ENCODE measurements around the gene UBAC2.
A peak's percentile ranks its signal among the peaks of the same experiment; 100 is the strongest.

The UBAC2 gene

GRCh38 chr13:99418103-99418842 lies 217.6 kb downstream of the UBAC2 start:
- no peak for DNase-seq (ENCODE audit: low spot score)

GRCh38 chr13:99418843-99419140 lies 218.1 kb downstream of the UBAC2 start:
- no peak for DNase-seq (ENCODE audit: low spot score)

DNA sequence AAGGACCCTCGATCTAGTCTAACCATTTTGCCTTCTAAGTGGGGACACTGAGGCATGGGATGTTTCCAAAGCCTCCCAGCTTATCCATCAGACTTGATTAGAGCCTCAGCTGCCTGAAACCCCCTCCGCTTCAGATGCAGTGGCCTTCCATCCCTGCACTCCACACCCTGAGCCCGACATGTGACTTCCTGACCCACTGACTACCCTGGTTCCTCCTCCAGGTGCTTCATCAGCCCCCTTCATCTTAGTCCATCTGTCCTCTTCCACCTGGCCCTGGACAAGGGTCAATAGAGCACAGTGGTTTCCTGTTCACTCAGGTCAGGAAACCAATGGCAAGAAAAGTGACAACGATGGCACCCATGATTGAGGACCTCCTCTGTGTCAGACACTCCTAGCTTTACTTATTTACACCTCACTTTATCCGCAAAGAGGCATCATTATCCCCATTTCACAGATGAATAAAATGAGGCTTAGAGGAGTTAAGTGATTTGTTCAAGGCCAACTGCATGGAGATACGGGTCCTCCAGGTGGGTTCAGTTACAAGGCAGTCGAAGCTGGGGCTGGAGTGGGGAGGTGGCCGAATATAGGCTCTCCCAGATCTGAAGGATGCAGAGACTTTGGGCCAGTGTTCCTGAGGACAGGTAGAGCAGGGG lies 219.1 kb downstream of the UBAC2 start:
- DNase-seq (ENCODE audit: low spot score), result no peak

DNA sequence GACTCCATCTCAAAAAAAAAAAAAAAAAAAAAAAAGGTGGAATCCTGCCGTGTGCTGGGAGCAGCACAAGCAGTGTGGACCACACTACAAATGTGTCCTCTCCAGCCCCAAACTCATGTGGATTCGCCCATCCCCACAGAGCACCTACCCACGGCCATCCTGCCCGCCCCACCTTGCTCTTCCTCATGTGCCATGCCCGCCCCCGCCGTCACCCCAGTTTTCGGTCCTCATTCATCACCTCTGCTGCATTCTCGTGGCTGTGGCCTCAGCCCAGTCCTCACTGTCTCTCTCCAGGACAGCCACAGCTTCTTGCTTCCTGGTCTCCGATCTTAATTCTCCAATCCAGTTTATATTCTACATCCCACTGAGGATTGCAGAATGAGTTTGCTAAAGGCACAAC lies 220.6 kb downstream of the UBAC2 start:
- no peak for DNase-seq (ENCODE audit: low spot score)

- no peak for DNase-seq (ENCODE audit: low spot score)
These were observed 221.3 kb downstream of the UBAC2 start for GRCh38 chr13:99421758-99422585.

GRCh38 chr13:99422586-99423220 lies 222.0 kb downstream of the UBAC2 start:
- no peak for DNase-seq (ENCODE audit: low spot score)

DNA sequence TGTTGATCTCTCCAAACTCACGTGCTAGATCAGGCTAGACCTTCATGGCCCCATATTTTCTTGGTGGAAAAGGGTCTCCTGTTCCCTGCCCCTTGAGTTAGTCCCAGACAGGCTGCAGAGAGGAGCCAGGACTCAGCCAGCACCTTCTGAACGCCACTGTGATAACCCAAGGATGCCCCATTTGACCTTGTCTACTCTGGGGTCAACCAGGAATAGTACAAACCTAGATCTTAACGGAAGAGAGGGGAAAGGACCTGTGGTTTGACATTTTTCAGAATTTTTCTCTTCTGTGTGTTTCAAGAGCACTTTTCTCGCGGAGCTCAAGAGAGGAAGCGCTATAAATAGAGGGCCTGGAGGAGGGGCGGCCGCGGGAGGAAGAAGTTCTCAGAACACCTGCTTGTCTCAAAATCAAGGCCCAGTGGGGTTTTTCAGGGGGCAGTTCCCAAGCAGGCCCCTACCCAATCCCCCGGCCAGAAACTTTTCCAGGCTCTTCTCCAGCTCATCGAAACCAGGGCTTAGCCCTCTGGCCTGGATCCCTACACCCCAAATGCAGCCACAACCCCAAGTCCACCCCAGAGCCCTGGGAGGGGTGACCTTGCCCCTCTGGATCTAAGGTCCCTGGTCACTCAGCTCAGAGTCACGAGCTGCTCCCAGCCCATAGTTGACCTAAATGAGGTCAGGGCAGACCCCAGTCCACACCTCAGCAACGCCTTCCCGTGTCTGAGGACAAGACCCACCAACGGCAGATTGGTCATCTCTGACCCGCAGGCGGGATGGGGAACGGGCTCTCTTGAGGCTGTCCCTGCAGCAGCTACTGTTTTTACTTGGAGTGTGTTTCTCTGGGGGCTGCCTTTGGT lies 225.1 kb downstream of the UBAC2 start:
- no peak for DNase-seq (ENCODE audit: low spot score)

DNA sequence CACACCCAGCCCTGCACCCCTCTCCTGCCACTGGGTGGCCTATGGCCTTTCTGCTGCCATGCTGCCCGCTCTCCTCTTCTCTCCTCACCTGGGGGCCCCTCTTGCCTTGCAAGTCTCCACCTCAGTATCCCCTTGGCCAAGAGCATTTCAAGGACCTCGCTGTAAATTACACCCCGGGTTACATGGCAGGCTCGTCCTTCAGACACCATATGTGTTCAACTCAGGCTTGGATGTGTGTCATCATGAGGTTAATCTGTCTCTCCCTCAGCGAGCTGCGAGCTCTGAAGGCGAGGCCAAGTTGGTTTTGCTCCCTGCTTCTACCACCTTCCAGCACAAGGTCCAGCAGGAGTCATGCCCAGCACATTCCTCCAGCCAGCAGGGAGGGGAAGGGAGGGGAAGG lies 225.8 kb downstream of the UBAC2 start:
- no peak for DNase-seq (ENCODE audit: low spot score)

- DNase-seq (ENCODE audit: low spot score), result no peak
These were observed 229.0 kb downstream of the UBAC2 start for GRCh38 chr13:99429670-99430069.

DNA sequence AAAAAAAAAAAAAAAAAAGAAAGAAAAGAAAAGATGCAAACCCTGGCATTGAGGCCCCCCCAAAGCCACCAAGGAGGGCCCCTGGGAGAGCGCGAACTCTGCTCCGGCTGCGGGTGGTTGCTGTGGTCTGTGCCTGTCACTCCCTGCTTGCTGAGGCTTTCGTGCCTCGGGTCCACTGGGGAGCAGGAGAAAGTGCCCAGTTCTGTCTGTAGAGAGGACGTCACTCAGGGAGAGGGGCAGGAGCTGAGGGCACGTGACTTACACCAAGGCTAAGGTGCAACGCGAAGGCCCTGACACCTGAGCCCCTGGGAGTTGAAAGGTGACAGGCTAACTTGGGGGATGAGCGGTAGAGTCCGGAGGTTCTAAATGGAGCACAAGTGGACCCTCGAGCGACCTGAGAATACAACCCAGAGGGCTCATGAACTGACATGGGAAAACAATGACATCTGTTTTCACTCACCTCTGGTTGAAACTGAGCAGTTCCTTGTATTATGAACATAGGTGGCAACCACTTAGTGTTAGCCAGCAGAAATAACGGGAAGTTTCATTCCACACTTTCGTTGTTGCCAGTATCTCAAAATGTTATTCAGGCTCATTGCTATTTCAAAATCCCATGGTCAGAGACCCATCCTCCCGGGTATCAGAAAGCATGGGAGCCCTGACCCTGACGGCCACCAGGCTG lies 231.4 kb downstream of the UBAC2 start:
- DNase-seq (ENCODE audit: low spot score), result no peak

GRCh38 chr13:99432609-99433542 lies 232.2 kb downstream of the UBAC2 start:
- peak; percentile 87 for DNase-seq (ENCODE audit: low spot score)

- no peak for DNase-seq (ENCODE audit: low spot score)
These were observed 233.0 kb downstream of the UBAC2 start for GRCh38 chr13:99433543-99434075.

DNA sequence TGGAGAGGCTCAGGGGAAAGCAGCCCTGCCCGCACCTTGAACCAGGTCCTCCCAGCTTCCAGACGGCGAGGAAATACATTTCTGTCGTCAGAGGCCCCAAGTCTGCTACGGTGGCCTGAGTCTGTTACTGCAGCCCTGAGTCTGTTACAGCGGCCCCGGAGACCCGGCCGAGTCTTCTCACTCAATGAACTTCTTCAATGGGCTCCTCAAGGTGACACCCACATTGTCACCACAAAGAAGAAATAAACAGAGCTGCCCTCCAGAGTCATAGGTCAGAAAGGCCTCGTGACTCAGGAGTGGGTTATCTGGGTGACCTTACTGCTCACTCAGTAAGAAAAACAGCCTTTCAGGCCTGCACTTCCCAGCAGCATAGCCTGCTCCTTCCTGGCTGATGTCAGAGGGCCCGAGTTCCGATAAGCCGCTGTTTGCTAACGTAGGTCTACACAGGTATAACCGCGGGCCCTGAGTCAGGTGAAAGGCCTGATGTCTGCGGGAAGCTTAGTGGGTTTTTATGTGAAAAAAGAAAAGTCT lies 233.7 kb downstream of the UBAC2 start:
- DNase-seq (ENCODE audit: low spot score), result no peak

GRCh38 chr13:99435116-99435515 lies 234.5 kb downstream of the UBAC2 start:
- DNase-seq (ENCODE audit: low spot score), result no peak

DNA sequence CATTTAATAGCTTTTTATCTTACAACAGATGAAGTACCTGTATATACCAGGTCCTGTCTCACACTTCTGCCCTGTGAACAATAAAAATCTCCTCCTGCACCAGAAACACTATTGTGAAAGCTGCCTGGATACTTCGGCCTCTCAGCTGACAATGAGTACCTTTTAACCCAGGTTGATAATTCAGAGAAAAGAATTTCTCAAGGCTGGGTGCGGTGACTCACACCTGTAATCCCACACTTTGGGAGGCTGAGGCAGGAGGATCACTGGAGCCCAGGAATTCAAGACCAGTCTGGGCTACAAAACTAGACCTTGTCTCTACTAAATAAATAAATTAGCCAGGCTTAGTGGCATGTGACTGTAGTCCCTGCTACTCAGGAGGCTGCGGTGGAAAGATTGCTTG lies 235.3 kb downstream of the UBAC2 start:
- DNase-seq (ENCODE audit: low spot score), result no peak

Measured in AG20443 (cell line).